8988T (cell line): Measurements from ENCODE around the gene AATK.

Experiments
- DNase-seq: peaks from one replicate; pipeline ENCODE4 v3.0.0; 2011

AATK gene

DNA sequence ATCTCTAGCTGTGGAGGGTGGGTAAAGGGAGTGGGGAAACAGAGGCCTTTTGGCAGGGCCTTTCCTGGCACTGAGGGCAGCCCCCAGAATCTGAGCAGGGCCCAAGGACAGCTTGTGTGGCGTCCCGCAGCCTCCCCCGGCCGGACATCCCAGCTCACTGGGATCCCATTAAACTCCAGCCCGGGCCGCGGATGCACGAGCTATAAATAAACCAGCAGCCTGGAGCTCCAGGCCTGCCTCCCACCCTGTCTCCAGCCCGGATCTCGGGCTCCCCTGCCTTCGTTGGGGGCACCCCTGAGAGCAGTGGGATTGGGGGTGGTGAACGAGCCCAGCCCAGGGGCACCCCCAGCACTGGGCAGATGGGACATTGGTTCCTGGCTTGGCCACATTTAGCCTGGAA, 13.8 kb upstream of the AATK start:
- DNase-seq = no peak

DNA sequence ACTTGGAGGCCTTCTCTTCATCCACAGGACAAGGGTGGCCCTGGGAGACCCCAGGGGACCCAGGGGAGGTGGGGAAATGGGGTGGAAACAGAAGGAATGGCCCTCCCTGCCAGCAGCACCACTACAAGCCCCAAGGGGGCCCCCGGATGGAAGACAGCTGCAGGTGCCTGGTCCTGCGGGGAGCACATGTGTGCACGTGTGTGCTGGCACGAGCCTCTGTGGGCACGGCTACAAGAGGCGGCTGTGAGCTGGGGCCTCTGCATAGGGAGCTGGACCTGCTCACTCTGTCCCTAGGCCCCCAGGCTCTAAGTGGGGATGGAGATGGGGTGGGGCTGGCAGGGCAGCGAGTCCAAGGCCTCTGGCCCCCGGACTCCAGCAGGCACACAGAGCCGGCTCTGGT, 13.2 kb upstream of the AATK start:
- DNase-seq = no peak

DNA sequence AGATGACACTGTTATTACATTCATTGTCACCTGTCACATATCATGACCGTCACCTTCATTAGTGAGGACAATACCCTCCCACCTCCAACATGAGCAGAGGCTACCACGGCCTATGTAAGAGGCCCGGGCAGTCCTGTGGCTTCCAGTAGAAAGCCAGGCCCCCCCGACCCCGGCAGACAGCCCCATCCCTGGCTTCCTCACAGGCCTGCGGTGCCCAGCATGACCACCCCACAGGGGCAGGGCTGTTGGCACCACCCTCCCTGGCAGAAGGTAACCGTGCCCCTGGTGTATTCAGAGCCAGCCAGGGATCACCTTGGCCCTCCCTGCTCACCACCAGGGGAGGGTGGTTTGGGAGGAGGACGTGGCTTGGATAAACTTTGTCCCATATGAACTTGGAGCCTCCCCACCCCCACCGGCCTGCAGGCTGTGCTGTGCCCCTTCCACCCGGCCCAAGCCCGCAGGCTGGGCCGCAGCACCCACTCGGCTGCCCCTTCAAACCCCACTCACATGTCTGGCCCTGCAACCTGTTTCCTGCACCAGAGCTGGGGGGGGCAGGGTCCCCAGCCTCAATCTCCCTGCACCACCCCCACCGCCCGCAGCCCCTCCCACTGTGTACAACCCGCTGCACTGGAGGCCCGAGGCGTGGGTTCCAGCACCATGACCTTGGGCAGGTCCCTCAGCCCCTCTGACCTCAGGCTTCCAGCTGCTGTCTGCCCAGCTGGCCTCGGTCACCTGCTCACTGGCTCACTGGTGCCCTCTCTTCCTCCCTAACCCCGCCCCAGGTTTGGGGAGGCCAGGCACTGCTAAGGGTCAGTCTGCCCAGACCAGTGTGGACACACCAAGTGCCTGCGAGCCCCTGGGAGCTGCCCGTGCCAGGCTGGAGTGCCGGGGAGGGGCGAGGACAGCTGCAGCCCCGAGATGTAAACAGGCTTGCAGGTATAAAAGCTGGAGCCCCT, 12.4 kb upstream of the AATK start:
- no peak for DNase-seq

DNA sequence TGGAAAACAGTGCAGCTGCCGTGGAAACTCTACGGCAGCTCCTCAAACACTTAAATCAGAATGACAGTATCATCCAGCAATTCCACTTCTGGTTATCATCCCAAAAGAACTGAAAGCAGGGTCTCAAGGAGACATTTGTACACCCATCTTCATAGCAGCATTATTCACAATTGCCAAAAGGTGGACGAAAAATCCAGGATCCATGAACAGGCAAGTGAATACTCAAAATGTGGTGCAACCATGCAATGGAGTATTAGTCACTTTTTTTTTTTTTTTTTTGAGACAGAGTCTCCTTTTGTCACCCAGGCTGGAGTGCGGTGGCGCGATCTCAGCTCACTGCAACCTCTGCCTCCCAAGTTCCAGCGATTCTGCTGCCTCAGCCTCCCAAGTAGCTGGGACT, 10.6 kb upstream of the AATK start:
- DNase-seq = no peak

DNA sequence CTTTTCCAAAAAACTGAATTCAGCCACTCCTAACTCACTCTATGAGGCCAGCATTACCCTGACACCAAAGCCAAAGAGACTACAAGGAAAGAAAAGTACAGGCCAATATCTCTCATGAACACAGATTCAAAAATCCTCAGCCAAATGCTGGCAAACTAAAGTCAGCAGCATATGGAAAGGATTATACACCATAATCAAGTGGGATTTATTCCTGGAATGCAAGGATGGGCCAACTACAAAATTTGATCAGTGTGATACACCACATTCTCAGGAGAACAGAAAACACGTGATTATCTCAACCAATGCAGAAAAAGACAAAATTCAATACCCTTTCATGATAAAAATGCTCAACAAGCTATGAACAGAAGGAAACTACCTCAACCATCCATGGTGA, 7.7 kb upstream of the AATK start:
- DNase-seq = no peak

DNA sequence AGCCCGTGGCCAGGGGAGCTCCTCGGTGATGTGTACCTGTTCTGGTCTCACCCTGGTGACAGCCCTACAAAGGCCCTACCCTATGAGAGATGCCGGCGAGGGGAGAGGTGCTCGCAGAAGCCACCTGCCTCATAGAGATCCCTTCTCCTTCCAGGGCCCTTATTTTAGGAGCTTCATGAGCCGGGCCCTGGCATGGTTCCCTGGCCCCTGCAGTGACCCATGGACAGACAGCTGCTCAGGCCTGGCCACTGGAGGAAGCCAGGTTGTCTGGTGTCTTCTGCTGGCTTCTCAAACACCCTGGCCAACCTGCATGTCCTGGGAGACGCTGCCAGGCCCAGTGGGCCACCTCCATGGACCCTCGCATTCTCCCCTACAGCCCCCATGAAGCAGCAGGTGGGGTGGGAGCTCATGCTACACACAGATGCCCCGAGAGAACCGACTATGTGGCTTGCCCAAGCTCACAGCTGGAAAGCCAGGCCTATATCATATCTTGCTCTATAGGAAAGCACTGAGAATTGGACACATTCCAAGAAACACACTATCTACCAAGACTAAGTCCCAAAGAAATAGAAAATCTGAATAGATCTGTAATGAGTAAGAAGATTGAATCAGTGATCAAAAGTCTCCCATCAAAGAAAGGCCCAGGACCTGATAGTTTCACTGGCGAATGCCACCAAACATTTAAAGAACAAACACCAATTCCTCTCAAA, 7.2 kb upstream of the AATK start:
- no peak for DNase-seq

DNA sequence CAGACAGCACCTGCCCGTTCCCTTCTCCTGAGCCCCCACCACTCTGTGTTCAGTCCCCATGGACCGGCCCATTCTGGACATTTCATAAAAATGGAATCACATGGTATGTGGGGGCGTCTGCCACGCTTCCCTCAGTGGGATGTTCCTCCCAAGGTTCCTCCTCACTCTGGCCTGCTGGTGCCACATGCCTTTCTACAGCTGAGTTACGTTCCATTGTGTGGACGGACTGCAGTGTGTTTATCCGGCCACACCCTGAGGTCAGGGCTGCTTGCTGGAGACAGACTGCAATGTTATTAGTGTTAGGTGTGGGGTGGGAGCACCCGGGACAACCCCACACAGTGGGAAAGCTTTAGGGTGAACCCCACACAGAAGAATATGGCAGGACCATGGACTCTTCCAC, 5.9 kb upstream of the AATK start:
- DNase-seq = no peak

DNA sequence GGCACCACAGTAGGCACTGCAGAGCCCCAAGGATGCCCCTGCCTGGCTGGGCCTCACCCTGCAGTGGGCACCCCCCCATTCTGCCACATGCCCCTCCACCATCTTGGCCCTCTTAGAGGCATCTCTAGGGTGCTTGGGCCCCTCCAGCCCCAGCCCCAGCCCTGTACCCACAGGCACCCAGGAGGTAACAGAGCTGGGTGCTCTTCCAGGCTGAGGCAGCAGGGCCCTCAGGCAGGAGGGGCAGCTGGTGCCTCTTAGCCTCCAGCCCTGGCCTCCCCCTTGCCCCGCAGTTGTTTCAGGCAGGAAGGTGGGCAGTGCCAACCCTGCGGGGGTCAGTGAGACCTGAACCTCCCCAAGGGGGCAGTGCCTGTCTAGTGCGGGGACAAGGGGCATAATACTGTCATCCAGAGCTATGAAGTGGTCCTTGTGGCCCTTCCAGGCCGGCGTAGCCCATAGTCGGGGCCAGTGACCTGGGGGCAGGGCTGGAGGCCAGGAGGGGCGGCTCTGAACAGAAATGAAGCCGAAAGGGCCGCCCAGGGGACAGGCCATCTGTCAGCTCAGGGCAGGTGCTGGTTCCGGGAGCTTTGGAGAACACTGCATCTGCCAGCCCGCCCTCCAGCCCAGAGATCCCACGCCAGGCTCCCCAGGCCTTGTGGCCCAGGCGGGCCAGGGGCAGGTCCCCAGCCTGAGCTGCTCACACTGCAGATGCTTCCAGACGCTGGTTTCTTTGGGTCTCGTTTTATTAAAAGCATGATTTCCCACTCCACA, 4.9 kb upstream of the AATK start:
- DNase-seq = no peak

DNA sequence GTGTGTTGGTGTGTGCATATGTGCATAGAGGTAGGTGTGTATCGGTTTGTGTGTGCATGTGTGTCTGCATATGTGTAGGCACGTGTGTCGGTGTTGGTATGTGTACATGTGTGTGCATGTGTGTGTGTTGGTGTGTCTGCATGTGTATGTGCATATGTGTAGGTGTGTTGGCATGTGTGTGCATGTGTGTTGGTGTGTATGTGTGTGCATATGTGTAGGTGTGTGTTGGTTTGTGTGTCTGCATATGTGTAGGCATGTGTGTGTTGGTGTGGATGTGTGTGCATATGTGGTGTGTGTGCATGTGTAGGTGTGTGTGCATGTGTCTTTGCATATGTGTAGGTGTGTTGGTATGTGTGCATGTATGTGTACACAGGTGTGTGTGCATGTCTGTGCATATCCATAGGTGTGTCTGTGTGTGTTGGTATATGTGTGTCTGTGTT, 3.9 kb upstream of the AATK start:
- DNase-seq = no peak

DNA sequence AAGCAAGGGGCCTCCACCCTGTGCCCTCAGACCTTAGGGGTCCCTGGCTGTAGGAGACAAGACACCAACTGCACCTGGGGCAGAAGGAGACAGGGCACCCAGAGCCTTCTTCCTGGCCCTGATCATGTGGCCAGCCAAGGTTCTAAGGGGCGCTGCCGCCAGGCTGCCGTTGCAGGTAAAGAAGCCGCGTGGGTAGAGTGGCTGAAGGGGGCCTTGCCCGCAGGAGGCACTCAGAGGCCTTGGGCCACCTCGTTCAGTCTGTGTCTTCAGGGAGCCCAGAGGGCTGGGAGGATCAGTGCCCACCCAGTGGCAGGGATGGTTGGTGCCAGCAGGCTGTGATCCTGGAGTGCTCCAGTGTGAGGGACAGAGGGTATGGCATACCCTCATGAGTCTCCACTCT, 1.6 kb upstream of the AATK start:
- DNase-seq = no peak

DNA sequence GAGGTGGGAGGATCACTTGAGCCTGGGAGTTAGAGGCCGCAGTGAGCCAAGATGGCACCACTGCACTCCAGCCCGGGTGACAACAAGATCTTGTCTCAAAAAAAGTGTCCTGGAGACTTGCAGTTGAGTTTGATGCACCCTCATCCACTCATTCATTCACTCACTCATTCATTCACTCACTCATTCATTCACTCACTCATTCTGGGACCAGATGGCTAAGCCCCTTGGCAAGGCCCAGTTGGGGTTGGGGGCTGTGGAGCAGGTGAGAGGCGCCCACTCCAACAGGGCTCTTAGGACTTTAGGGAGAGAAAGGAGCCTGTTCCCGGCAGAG, 1.1 kb upstream of the AATK start:
- no peak for DNase-seq

DNA sequence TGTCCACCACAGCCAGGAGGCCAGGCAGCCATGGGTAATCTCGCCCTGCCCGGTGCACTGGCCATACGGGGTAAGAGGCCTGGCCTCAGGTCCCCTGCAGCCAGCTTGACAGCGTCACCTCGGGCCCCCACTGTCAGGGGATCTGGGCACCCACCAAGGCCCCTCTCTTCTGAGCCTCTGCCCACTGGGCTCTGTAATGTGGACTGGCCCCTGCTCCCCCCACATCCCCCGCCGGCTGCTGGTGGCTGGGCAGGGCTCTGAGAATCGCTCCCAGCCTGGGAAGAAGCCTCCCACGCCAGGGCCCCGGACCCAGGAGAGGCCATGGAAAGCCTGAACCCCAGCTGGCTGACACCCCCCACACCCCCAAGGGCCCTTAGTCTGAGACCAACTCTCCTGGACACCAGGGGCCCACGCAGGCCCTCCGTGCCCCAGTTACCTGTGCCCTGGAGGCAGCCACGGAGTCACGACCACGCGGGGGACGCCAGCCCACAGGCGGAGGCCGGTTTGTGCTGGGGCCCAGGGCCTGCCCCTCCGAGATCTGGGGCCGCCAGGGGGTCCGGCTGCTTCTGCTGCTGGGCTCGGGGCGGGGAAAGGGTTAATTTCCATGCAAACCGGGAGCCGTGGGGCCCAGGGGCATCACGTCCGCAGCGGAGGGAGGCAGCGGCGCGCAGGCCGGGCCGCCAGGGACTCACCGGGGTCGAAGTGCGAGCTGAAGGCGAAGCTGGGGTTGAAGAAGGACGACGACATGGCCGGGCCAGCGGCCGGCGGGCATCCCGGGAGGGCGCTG, 582 bp downstream of the AATK start, which contains the start of gene PVALEF:
TSS of gene PVALEF (plus strand) at position 262 of the 787 bp plus-strand sequence. CDS start 15,720 bp downstream, outside the sequence.
- peak; percentile 56 for DNase-seq

DNA sequence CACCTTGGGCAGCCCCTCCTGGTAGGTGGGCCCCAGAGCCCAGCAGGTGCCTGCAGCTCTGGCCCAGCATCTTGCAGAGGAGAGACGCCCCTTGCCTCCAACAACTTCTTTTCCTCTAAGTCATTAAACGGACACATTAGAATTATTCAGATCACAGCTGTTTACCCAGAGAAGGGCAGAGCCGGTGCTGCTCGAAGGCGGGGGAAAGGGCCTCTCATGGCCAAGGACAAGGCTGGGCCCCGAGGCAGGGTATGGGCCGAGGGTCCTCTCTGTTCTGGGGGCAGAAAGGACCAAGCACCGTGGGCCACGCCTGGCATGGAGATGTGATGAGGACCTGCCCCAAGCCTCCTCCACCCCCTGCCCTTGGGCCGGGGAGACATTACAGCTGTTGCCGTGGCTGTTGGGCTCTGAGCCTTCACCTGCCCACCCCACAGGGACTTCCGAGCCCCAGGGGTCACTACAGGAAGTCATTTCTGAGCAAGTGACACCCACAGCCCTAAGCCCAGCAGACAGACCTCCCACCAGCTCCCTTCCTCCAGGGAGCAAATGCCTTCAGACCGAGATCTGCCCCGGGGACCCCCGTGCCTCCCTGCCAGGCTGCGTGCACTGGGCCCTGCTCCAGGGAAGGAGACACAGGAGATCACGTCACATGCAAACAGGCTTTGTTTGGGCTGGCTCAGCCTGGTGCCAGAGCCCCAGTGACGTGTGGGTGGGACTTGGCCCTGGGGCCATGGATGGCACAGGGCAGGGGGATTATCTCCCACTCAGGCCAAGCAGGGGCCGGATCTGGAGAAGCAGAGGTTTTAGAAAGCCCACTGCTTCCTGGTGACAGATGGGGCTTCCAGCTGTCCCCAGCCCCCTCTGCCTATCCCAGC, 1.4 kb downstream of the AATK start:
- DNase-seq = no peak

DNA sequence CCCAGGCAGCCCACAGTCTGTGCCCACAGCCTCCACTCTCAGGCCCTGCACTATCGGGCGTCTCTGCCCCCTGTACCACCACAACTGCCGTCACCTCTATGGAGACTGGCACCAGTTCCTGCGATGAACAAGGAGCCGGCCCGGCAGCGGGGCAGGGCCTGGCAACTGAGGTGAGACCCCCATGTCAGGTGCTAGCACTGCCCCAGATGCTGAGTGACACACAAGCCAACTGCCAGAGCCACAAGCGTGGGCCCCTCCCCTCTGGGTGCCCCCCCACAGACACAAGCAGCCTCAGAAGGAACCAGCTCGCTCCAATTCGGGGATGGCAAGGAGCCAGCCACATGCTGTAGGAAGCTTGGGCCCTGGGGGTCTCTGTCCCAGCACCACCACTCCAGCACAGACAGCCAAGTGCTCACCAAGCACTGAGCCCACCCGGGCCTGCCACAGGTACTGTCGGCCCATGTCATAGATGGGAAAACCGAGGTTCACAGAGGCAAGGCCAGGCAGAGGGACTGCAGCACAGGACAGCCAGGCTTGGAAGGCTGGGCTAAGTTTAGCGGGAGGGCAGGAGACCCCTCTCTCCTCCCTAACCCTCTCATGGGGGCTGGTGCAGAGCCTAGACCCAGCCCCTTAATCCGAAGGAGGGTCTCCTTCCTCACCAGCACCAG, 2.2 kb downstream of the AATK start:
- DNase-seq = no peak

DNA sequence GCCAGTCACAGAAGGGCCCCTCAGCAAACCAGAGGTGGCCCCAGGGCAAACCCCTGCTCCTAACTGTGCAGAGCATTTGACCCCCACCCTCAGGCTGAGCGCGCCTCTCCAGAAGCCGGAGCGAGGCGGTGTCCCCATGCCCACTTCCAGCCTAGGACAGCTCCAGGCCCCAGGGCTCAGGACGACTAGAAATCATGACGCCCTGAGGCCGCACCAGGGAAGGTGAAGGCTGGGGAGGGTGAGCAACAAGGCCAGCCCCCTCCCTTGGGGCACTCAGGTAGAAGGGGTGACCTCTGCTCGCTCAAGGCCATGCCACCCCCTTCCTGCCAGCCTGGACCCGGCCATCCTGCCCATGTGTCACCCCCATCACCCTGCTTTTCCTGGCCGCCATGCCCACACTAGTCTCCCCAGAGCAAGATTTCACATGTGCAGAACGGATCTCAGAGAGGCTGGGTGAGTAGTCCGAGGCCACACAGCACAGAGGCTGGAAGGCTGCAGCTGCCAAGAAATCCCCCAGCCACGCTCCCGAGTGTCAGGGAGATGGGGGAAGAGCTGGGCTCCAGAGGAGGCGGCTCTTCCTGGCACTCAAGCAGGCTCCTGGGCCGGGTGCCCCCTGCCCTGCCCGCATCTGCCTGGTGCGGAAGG, 2.8 kb downstream of the AATK start:
- DNase-seq = no peak

DNA sequence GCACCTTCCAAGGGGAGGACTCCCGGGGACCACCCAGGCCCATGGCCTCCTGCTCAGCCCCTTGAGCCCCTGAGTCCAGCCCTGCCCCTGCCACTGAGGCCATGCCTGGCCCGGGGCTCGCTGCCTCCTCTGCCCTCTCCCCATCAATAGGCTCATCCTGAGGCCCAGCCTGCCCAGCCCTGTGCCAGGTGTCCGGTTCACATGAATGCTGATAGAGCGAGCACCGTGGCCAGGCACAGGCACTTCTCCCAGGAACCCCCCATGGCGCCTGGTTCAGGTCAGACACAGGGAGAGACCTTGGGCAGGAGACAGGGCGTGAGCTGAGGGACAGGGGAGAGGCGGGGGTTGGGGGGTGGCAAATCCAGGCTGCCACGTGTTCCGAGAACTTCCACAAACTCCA, 3.5 kb downstream of the AATK start:
- DNase-seq = no peak

DNA sequence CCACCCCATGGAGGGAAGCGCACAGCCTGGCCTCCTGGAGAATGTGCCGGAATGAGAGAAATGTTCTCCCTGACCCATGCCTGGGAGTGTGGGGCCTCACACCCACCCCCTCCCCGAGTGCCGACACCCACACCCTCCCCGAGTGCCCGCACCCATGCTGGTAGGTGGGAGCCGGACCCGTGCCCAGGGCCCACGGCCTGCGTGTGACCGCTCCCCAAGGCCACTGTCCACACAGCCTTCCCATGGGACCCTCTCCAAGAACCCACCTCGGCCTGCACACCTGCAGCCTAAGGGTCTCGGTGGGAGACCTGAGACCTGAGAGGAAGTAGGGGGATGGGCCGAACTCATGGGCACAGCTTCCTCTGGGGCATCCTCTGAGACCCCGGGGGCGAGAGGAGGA, 4.0 kb downstream of the AATK start:
- DNase-seq = no peak

DNA sequence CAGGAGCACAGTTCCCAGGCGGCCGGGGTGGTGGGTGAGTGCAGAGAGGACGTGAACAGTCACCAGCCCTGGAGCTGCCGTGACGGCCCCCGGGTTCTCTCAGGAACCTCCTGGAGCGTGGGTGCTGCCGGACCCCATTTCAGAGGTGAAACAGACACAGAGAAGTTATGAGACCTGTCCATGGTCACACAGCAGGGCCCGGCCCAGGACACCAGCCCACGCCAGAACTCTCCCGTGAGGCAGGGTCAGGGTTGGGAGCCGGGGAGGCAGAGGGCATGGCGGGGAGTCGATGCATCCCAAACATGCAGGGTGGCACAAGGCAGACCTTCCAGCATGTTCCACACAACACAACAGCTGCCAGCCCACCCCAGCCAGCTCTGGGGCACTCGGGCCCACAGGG, 4.5 kb downstream of the AATK start:
- DNase-seq = no peak

DNA sequence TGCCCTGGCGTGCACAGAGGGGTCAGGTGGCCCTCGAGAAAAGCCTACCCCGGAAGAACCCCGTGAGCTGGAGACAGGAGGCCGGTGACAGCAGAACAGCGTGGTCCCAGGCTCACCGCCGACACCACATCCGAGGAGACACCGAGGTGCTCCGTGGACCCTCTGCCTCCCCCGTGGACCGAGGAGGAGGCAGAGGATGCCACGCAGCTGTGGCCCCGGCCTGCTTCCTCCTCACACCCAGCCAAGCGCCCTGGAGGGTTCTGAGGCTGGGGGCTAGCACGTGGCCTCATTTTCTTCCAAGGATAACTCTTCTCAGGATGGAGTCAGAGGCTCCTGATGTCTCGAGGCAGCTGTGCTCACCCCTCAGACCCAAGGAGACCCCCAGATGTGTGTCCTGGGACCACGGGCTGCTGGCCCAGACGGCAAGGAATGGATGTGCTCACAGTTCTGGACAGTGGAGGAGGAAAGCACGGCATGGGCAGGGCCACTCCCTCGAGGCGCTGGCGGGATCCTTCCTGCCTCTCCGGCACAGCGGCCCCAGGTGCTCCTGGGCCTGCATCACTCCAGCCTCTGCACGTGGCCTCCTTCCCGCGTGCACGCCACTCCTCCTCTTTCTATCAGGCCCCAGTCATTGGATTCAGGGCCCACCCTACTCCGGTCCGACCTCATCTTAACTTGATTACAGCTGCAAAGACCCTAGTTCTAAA, 5.1 kb downstream of the AATK start:
- no peak for DNase-seq

DNA sequence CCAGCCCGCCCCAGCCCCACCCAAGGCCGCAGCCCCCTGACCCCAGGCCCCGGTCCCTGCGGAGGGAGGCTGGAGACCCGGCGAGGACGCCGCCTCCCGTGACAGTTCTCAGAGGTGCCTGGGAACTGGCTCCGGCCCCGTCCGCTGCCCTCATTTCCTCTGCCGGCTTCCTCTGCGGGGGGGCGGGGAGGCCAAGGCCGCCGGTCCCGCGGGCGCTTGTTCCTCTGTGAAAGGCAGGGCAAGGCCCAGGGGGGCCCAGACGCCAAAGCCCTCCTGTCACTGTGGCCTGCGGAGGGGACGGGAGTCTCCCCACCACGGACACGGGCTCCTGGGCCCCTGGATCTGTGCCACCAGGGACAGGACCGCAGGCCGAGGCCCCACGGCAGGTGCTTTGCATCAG, 5.7 kb downstream of the AATK start:
- no peak for DNase-seq
